ENCODE results near the gene NRDE2.

Gene NRDE2

DNA sequence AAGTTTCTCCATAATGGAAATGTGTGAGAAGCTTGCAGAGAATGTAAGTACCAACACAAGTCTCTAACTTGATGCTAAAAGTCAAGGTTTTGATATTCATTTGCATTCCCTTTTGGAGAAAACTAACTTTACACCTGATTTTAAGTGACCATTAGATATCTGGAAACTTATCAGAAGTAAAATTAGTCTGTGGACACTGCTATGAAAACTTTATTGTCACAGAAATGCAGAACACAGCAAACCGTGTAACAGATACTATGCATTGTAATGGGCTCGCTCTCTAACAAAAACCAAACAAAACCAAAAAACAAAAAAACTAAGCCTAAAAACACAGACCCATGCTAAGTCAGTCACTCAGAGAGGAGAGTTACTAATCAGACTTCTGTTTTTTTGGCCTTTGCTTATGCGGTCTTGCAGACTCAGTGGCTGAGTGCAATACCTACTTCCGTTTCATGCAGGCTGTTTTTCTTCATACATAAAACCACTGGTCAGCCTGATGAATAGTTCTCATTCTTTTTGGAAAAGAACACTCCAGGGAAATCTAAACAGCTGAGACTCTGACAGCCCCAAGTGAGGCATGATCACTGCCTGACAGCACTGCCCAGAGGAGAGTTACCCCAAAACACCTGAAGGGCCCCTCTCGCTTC, 35.7 kb downstream of the NRDE2 start:
- Histone ChIP-seq H3K27me3 (ENCODE audit: control insufficient read depth in 1 of 2, insufficient read depth in 2 of 2, low read length in 2 of 2) (no peaks in the 10 kb centered on the region), H3K9me3 (ENCODE audit: low read length) (no peaks in the 10 kb centered on the region), H3K27ac (ENCODE audit: low read depth, low read length) (no peak overlapping the region), H3K36me3 (ENCODE audit: insufficient read depth, low read length) (peaks cover 28% of the 10 kb centered on the region), H3K4me3 (ENCODE audit: low read depth in 1 of 2, low read length in 2 of 2) (no peak overlapping the region), H3K4me1 (ENCODE audit: insufficient read depth, low read length) (peaks cover 2% of the 10 kb centered on the region), H3K9ac (ENCODE audit: low read length) (no peak overlapping the region)

DNA sequence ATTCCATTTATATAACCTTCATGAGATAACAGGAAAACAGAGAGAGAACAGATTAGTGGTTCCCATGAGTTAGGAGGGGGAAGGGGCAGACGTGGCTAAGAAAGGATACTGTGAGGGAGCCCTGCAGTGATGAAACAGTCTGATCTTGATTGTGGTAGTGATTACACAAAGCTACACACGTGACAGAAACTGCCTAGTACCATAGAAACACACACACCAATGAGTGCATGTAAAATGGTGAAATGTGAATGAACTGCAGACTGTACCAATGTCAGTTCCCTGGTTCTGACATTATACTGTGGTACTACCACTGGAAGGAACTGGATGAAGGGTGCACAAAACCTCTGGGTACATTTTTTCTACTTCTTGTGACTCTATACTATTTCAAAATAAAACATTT, 36.9 kb downstream of the NRDE2 start:
- H3K27ac ChIP-seq (ENCODE audit: low read depth, low read length) = no peak overlapping the region
- no peak overlapping the region for H3K9ac ChIP-seq (ENCODE audit: low read length)
- H3K9me3 ChIP-seq (ENCODE audit: low read length) = no peaks in the 10 kb centered on the region
- no peaks in the 10 kb centered on the region for H3K4me1 ChIP-seq (ENCODE audit: insufficient read depth, low read length)
- H3K27me3 ChIP-seq (ENCODE audit: control insufficient read depth in 1 of 2, insufficient read depth in 2 of 2, low read length in 2 of 2) = no peaks in the 10 kb centered on the region
- H3K36me3 ChIP-seq (ENCODE audit: insufficient read depth, low read length) = peaks cover 38% of the 10 kb centered on the region
- H3K4me3 ChIP-seq (ENCODE audit: low read depth in 1 of 2, low read length in 2 of 2) = no peak overlapping the region

DNA sequence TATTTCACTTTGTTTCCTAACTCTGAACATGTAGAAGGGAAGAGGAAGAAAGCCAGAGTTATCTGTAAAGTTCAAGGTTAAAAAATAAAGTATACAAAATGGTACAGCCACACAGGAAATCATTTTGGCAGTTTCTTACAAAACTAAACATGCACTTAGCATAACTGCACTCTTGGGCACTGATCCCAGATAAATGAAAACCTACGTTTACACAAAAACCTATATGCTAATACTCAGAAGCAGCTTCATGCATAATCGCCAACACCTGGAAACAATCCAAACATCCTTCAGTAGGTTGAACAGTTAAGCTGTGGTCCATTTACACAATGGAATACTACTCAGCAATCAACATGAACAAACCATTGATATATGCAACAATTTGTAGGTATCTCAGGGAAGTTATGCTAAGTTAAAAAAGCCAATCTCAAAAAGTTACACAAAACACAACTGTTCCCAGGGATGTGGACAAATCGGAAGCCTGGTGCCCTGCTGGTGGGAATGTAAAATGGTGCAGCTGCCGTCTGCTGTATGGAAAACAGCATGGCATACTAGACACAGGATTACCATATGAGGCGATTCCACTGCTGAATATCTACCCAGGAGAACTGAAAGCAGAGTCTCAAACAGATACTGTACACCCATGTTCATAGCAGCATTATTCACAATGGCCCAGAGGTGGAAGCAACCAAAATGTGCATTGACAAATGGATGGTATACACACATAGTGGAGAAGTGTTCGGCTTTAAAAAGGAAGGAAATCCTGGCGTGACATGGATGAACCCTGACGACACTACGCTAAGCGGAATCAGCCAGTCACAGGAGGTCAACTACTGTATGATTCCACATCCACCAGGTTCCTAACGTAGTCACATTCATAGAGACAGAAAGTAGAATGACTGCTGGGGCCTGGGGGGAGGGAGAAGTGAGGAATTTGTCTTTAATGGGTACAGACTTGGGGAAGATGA, 37.7 kb downstream of the NRDE2 start:
- Histone ChIP-seq H3K4me3 (ENCODE audit: low read depth in 1 of 2, low read length in 2 of 2) (no peak overlapping the region), H3K27me3 (ENCODE audit: control insufficient read depth in 1 of 2, insufficient read depth in 2 of 2, low read length in 2 of 2) (no peaks in the 10 kb centered on the region), H3K9me3 (ENCODE audit: low read length) (no peaks in the 10 kb centered on the region), H3K4me1 (ENCODE audit: insufficient read depth, low read length) (no peaks in the 10 kb centered on the region), H3K9ac (ENCODE audit: low read length) (no peak overlapping the region), H3K27ac (ENCODE audit: low read depth, low read length) (no peak overlapping the region), H3K36me3 (ENCODE audit: insufficient read depth, low read length) (peaks cover 46% of the 10 kb centered on the region)

DNA sequence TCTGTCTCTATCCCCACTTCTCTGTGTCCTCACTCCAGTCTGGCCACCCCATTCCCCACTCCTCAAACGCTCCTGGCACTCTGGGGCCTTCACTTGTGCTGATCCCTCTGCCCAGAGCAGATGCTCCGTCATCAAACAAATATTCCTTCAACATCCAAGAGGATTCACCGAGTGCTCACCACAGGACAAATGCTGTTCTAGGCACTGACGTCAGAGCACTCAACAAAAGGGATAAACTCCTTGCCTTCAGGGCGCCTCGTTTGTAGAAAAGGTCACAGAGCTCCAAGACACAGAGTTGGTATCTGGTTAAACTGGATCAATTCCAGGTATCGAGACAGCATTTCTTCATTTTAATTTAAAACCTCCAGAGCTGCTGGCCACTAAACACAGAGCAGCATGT, 40.0 kb downstream of the NRDE2 start:
- no peaks in the 10 kb centered on the region for H3K4me1 ChIP-seq (ENCODE audit: insufficient read depth, low read length)
- H3K36me3 ChIP-seq (ENCODE audit: insufficient read depth, low read length) = peaks cover 63% of the 10 kb centered on the region
- H3K9me3 ChIP-seq (ENCODE audit: low read length) = no peaks in the 10 kb centered on the region

DNA sequence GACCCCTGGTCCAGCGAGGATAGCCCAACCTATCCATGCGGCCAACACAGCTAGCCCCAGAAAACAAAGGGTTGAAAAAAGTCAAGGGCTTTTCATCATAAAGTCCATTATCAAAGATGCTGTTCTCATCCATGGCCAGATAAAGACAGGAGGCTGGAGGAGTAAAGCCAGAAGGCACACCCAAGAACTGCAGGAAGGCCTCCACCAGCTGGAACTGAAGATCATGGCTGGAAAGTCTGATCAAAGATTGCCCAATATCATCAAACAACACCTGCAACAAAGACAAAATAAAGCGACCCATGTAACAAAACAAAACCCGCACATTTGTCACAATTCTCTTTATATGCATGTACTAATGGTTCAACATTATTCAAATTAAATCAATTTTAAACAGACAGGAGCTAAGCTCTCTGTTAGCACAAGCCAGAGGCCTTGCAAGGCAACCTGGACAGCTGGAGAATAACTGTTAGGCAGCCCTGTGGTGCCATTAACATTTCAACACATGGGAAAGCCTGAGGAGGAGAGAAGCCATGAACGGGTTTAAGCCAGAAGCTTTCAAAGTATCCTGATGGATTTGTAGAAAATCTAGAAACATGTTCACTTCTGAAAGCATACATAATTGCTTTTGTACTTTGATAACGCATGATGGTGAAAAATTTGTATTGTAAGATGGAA, 41.3 kb downstream of the NRDE2 start:
- H3K4me1 ChIP-seq (ENCODE audit: insufficient read depth, low read length) = no peaks in the 10 kb centered on the region
- H3K4me3 ChIP-seq (ENCODE audit: low read depth in 1 of 2, low read length in 2 of 2) = no peak overlapping the region
- no peaks in the 10 kb centered on the region for H3K9me3 ChIP-seq (ENCODE audit: low read length)
- H3K36me3 ChIP-seq (ENCODE audit: insufficient read depth, low read length) = peaks cover 73% of the 10 kb centered on the region
- H3K27ac ChIP-seq (ENCODE audit: low read depth, low read length) = no peak overlapping the region
- no peaks in the 10 kb centered on the region for H3K27me3 ChIP-seq (ENCODE audit: control insufficient read depth in 1 of 2, insufficient read depth in 2 of 2, low read length in 2 of 2)
- H3K9ac ChIP-seq (ENCODE audit: low read length) = no peak overlapping the region

More for the DNA sequence above, 40.0 kb downstream of the NRDE2 start:
- H3K27ac ChIP-seq (ENCODE audit: low read depth, low read length) = no peak overlapping the region
- H3K27me3 ChIP-seq (ENCODE audit: control insufficient read depth in 1 of 2, insufficient read depth in 2 of 2, low read length in 2 of 2) = no peaks in the 10 kb centered on the region
- H3K4me3 ChIP-seq (ENCODE audit: low read depth in 1 of 2, low read length in 2 of 2) = no peak overlapping the region
- no peak overlapping the region for H3K9ac ChIP-seq (ENCODE audit: low read length)

DNA sequence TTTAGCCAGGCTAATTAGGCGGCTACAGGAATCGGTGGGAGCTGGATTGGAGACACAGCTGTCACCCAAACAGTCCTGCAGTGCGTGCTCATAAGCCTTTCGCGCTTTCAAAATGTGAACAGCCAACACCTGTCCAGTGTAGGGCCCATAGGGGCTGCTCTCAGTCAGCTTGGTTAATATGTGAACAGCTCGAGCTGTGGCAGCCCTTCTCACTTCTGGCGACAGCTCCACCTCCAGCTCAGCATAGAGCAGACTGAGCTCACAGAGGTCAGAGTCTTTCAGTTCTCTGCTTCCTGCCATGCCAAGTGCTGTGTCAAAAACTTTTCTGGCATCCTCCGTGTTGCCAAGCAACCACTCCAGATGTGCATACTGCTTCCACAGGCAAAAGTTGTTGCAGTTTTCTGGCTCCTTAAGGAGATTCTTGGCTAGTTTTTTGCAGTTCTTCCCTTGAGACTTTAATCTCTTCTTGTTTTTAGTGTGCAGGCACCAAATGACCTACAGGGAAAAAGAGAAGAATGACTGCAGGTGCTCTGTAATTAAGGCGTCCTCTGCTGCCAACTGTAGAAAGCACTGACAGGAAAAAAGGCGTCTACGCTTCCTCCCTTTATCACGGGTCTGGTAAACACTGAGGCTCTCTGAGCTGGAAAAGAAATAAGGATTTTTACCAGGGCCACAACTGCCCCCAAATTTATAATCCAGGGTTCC, 42.9 kb downstream of the NRDE2 start:
- Histone ChIP-seq H3K9ac (ENCODE audit: low read length) (no peak overlapping the region), H3K36me3 (ENCODE audit: insufficient read depth, low read length) (peaks cover 71% of the 10 kb centered on the region), H3K27ac (ENCODE audit: low read depth, low read length) (no peak overlapping the region), H3K9me3 (ENCODE audit: low read length) (no peaks in the 10 kb centered on the region), H3K27me3 (ENCODE audit: control insufficient read depth in 1 of 2, insufficient read depth in 2 of 2, low read length in 2 of 2) (no peaks in the 10 kb centered on the region), H3K4me1 (ENCODE audit: insufficient read depth, low read length) (no peaks in the 10 kb centered on the region), H3K4me3 (ENCODE audit: low read depth in 1 of 2, low read length in 2 of 2) (no peak overlapping the region)

DNA sequence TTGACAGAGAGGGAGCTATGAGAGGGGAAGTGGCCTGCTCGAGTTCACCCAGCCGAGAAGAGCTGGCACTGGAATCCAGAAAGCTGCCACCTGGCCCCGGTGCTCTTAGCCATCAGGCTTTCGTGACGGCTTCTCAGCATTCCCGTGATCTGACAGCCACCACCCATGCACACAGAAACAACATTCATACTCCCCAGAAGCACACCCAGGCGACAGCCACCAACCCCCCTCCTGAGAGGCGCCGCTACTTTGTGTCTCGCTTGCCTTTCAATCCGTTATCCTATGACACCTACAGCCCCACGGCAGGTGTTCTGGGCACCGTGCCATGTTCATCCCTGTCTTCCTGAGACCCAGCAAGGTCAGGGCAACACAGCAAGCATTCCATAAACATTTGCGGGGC, 44.0 kb downstream of the NRDE2 start:
- Histone ChIP-seq H3K27me3 (ENCODE audit: control insufficient read depth in 1 of 2, insufficient read depth in 2 of 2, low read length in 2 of 2) (no peaks in the 10 kb centered on the region), H3K36me3 (ENCODE audit: insufficient read depth, low read length) (peaks cover 72% of the 10 kb centered on the region), H3K4me3 (ENCODE audit: low read depth in 1 of 2, low read length in 2 of 2) (no peak overlapping the region), H3K27ac (ENCODE audit: low read depth, low read length) (no peak overlapping the region), H3K4me1 (ENCODE audit: insufficient read depth, low read length) (no peaks in the 10 kb centered on the region), H3K9me3 (ENCODE audit: low read length) (no peaks in the 10 kb centered on the region), H3K9ac (ENCODE audit: low read length) (no peak overlapping the region)

DNA sequence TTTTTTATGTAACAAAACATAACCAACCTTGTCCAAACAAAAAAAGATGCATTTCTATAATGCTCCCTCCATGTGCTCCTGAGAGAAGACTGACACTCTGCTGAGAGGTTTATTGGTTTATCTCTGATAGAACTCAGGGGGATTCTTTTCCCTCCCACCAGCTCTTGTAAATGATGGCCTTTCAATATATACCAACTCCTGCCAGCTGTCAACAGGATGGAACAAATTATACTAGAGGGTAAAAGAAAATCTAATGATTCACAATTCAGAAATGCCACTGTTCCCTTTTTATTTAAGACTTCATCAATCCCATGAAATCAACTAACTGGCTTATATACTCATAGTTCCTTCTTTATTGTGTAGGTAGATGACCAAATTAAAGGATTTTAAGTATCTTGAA, 50.0 kb downstream of the NRDE2 start:
- Histone ChIP-seq H3K36me3 (ENCODE audit: insufficient read depth, low read length) (peaks cover 50% of the 10 kb centered on the region), H3K9ac (ENCODE audit: low read length) (no peak overlapping the region), H3K9me3 (ENCODE audit: low read length) (no peaks in the 10 kb centered on the region), H3K27me3 (ENCODE audit: control insufficient read depth in 1 of 2, insufficient read depth in 2 of 2, low read length in 2 of 2) (no peaks in the 10 kb centered on the region), H3K4me1 (ENCODE audit: insufficient read depth, low read length) (no peaks in the 10 kb centered on the region), H3K27ac (ENCODE audit: low read depth, low read length) (no peak overlapping the region), H3K4me3 (ENCODE audit: low read depth in 1 of 2, low read length in 2 of 2) (no peak overlapping the region)

DNA sequence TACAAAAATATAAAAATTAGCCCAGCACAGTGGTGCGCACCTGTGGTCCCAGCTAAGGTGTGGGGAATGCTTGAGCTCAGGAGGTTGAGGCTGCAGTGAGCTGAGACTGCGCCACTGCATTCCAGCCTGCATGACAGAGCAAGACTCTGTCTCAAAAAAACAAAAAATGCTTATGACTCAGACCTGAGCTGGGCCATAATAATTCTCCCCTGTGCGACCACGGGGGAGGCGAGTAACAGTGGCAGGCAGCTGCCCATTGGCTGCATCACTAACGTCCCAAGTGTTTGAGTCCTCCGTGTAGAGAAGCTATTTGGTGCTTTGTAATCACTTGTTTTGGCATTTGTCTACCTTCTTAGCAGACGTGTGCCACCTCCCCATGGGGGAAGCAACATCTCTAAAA, 50.5 kb downstream of the NRDE2 start:
- Histone ChIP-seq H3K9me3 (ENCODE audit: low read length) (no peaks in the 10 kb centered on the region), H3K9ac (ENCODE audit: low read length) (no peak overlapping the region), H3K36me3 (ENCODE audit: insufficient read depth, low read length) (peaks cover 48% of the 10 kb centered on the region), H3K27ac (ENCODE audit: low read depth, low read length) (no peak overlapping the region), H3K4me3 (ENCODE audit: low read depth in 1 of 2, low read length in 2 of 2) (no peak overlapping the region), H3K4me1 (ENCODE audit: insufficient read depth, low read length) (no peaks in the 10 kb centered on the region), H3K27me3 (ENCODE audit: control insufficient read depth in 1 of 2, insufficient read depth in 2 of 2, low read length in 2 of 2) (no peaks in the 10 kb centered on the region)

DNA sequence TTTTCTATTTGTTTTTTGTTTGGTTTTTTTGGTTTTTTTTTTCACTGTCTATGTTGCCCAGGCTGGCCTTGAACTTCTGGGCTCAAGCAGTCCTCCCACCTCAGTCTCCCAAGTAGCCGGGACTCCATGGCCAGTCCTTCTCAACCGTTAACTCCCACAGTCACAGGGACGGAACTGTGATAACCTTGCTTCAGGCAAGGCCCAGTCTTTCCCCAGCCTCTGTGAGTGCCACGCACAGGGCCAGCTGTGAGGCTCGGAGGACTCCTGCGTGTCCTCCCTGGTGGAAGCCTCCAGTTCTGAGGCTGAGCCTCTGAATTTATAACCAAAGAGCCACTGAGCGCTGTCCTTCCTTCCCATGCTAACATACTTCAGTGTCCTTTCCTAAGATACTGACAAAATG, 51.6 kb downstream of the NRDE2 start:
- H3K9me3 ChIP-seq (ENCODE audit: low read length) = no peaks in the 10 kb centered on the region
- H3K36me3 ChIP-seq (ENCODE audit: insufficient read depth, low read length) = peaks cover 47% of the 10 kb centered on the region
- no peak overlapping the region for H3K9ac ChIP-seq (ENCODE audit: low read length)
- H3K4me3 ChIP-seq (ENCODE audit: low read depth in 1 of 2, low read length in 2 of 2) = no peak overlapping the region
- no peaks in the 10 kb centered on the region for H3K4me1 ChIP-seq (ENCODE audit: insufficient read depth, low read length)
- no peaks in the 10 kb centered on the region for H3K27me3 ChIP-seq (ENCODE audit: control insufficient read depth in 1 of 2, insufficient read depth in 2 of 2, low read length in 2 of 2)
- no peak overlapping the region for H3K27ac ChIP-seq (ENCODE audit: low read depth, low read length)

Data from muscle layer of colon (tissue), 2 donors.